ENCODE results near the gene ADAM11. TPM values are rescaled to one million over a fixed set of nuclear protein-coding genes. Genes with fewer than 3 reads are reported as not detected.
"Not testable (repeated sequence)": the region's sequence is repeated elsewhere in the genome, so short reads cannot be mapped to it uniquely, and the experiment has no call there.

Gene ADAM11
- total RNA-seq, 4 donors from 2014 or later = under 0.01 to 0.98 (median 0.64) TPM

DNA sequence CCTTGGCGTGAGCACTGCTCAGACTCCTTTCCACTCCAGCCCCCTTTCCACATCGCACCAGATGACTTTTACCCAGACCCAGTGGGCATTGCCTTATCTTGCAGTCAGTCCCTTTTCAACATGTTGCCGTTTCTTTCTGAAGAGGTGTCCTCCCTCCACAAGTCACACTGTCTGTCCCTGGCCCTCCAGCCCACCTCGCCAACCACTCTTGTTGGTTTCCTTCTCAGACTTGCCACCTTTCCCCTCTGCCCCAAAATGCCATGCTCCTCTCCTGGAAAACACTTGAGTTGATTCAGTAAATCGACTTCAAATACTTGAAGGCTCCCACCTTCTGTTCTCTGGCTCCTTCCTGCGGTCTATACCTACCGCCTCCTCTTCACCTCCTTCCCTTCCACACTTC, 7.5 kb upstream of the ADAM11 start:
- WGBS = 91% methylated on average over 7 of the region's 7 CpGs
- Histone ChIP-seq H3K4me3 (no peak overlapping the region), H3K36me3 (peaks cover 4 to 44% (median 18%) of the 10 kb centered on the region in 4 donors), H3K27me3 (no peaks in the 10 kb centered on the region), H3K4me1 (peaks cover 0 to 4% (median 0%) of the 10 kb centered on the region in 4 donors), H3K27ac (replicated peaks in 1 of 4) (no peak overlapping the region), H3K9me3 (no peaks in the 10 kb centered on the region)
- no peak for DNase-seq (ENCODE audit: extremely low spot score)
- intact Hi-C loops (cut with DNase I) = no loop called here
- TF ChIP-seq POLR2A (IDR thresholded peaks at IDR 0.05; ENCODE audit: low read depth) (no peak), EP300 (IDR thresholded peaks at IDR 0.05) (no peak), POLR2AphosphoS5 (IDR thresholded peaks at IDR 0.05) (no peak)
- TF ChIP-seq, protein P1, sequence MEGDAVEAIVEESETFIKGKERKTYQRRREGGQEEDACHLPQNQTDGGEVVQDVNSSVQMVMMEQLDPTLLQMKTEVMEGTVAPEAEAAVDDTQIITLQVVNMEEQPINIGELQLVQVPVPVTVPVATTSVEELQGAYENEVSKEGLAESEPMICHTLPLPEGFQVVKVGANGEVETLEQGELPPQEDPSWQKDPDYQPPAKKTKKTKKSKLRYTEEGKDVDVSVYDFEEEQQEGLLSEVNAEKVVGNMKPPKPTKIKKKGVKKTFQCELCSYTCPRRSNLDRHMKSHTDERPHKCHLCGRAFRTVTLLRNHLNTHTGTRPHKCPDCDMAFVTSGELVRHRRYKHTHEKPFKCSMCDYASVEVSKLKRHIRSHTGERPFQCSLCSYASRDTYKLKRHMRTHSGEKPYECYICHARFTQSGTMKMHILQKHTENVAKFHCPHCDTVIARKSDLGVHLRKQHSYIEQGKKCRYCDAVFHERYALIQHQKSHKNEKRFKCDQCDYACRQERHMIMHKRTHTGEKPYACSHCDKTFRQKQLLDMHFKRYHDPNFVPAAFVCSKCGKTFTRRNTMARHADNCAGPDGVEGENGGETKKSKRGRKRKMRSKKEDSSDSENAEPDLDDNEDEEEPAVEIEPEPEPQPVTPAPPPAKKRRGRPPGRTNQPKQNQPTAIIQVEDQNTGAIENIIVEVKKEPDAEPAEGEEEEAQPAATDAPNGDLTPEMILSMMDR (IDR thresholded peaks at IDR 0.05) = no peak

DNA sequence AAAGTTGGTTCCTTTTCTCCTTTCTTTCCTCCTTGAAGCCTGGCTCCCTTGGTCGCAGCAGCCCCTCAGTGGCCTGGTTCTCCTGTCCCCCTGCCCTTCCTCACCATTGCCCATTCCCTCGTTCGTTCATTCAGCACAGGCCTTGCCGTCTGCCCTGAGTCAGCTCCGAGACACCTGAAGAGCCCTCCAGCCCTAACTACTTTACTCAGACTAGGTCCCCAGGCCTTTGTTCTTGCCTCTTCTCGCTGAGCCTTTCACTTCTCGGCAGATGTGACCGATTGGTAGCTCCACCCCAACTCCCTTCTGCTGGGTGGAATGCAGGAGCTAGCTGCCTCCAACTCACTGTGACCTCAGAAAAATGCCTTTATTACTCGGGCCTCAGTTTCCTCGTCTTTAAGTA, 7.0 kb upstream of the ADAM11 start:
- TF ChIP-seq, protein P1 (IDR thresholded peaks at IDR 0.05) = no peak
- TF ChIP-seq POLR2AphosphoS5 (IDR thresholded peaks at IDR 0.05) (no peak), EP300 (IDR thresholded peaks at IDR 0.05) (no peak), POLR2A (IDR thresholded peaks at IDR 0.05; ENCODE audit: low read depth) (no peak)
- DNase-seq (ENCODE audit: extremely low spot score) = no peak
- intact Hi-C loops (cut with DNase I) = no loop called here
- peaks cover 0 to 4% (median 0%) of the 10 kb centered on the region in 4 donors for H3K4me1 ChIP-seq
- H3K27me3 ChIP-seq = no peaks in the 10 kb centered on the region
- H3K27ac ChIP-seq (replicated peaks in 1 of 4) = no peak overlapping the region
- 89% methylated on average over 10 of the region's 10 CpGs for WGBS
- no peak overlapping the region for H3K4me3 ChIP-seq
- no peaks in the 10 kb centered on the region for H3K9me3 ChIP-seq
- H3K36me3 ChIP-seq = peaks cover 4 to 42% (median 17%) of the 10 kb centered on the region in 4 donors

- no peaks in the 10 kb centered on the region for H3K9me3 ChIP-seq
- no peak for DNase-seq (ENCODE audit: extremely low spot score)
- no peak for TF ChIP-seq EP300 (IDR thresholded peaks at IDR 0.05)
- no peak for TF ChIP-seq POLR2AphosphoS5 (IDR thresholded peaks at IDR 0.05)
- TF ChIP-seq, protein P1 (IDR thresholded peaks at IDR 0.05) = no peak
- 77% methylated on average over 9 of the region's 17 CpGs for WGBS
- no peak overlapping the region for H3K4me3 ChIP-seq
- H3K4me1 ChIP-seq = peaks cover under 1 to 7% (median 1%) of the 10 kb centered on the region in 4 donors
- H3K36me3 ChIP-seq = peaks cover 4 to 28% (median 10%) of the 10 kb centered on the region in 4 donors
- H3K27ac ChIP-seq (replicated peaks in 1 of 4) = no peak overlapping the region
- H3K27me3 ChIP-seq = peaks cover 0 to 13% (median 2%) of the 10 kb centered on the region in 4 donors
- intact Hi-C loops (cut with DNase I) = no loop called here
Observed at GRCh38 chr17:44752953-44753861, 5.6 kb upstream of the ADAM11 start.

DNA sequence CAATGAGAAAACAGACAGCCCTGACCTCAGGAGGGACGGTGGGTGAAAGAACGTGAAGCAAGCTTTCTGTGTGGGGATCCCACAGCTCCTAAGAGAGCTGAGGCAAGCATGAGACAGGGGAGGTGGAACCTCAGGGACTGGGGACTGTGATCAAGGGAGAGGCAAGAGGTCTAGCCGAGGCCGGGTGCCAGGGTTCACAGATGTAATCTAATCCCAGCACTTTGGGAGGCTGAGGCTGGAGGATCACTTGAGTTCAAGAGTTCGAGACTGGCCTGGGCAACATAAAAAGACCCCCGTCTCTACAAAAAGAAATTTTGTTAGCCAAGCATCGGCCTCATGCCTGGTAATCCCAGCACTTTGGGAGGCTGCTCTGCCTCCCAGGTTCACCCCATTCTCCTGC, 4.5 kb upstream of the ADAM11 start:
- Histone ChIP-seq H3K4me1 (peaks cover 9 to 12% (median 11%) of the 10 kb centered on the region in 4 donors), H3K27ac (replicated peaks in 1 of 4) (no peak overlapping the region), H3K4me3 (no peak overlapping the region), H3K27me3 (peaks cover 0 to 24% (median 8%) of the 10 kb centered on the region in 4 donors), H3K36me3 (peaks cover 0 to 17% (median 2%) of the 10 kb centered on the region in 4 donors), H3K9me3 (no peaks in the 10 kb centered on the region)
- DNase-seq (ENCODE audit: extremely low spot score) = no peak
- intact Hi-C loops (cut with DNase I) = no loop called here
- 78% methylated on average over 7 of the region's 7 CpGs for WGBS
- TF ChIP-seq POLR2A (IDR thresholded peaks at IDR 0.05; ENCODE audit: low read depth) (no peak), EP300 (IDR thresholded peaks at IDR 0.05) (no peak), POLR2AphosphoS5 (IDR thresholded peaks at IDR 0.05) (no peak)
- TF ChIP-seq, protein P1 (IDR thresholded peaks at IDR 0.05) = no peak

GRCh38 chr17:44755180-44755579, 3.6 kb upstream of the ADAM11 start:
- peaks cover 15 to 19% (median 17%) of the 10 kb centered on the region in 4 donors for H3K4me1 ChIP-seq
- WGBS = 94% methylated on average over 5 of the region's 5 CpGs
- intact Hi-C loops (cut with DNase I); H3K4me3 ChIP-seq; H3K9me3 ChIP-seq; H3K27ac ChIP-seq (replicated peaks in 1 of 4); DNase-seq (ENCODE audit: extremely low spot score): not testable (repeated sequence)
- peaks cover 0 to 10% (median 2%) of the 10 kb centered on the region in 4 donors for H3K36me3 ChIP-seq
- H3K27me3 ChIP-seq = peaks cover 0 to 33% (median 16%) of the 10 kb centered on the region in 4 donors

All from esophagus muscularis mucosa (tissue), 4 donors.